ENCODE results near the gene S1PR2.
"Not testable (repeated sequence)": the region's sequence is repeated elsewhere in the genome, so short reads cannot be mapped to it uniquely, and the experiment has no call there.

The S1PR2 gene

DNA sequence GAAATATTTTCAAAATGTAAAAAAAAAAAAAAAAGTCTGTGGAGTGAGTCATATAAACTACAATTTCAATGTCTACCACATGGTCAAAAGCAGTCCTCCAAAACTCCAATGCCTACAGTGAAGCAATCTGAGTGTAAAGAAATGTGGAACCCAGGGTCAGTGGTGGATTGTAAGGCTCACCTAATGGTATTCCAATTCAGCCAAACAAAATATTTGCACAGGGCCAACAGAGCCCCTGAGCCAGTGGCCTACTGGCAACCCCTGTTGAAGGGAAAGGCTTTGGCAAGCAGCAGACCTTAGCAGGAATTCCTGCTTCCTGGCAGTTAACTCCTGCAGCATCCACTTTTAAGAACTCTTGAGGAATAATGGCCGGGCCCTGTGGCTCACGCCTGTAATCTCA lies 39.8 kb downstream of the S1PR2 start:
- DNase-seq (ENCODE audit: low read depth in 2 of 2): no peak

DNA sequence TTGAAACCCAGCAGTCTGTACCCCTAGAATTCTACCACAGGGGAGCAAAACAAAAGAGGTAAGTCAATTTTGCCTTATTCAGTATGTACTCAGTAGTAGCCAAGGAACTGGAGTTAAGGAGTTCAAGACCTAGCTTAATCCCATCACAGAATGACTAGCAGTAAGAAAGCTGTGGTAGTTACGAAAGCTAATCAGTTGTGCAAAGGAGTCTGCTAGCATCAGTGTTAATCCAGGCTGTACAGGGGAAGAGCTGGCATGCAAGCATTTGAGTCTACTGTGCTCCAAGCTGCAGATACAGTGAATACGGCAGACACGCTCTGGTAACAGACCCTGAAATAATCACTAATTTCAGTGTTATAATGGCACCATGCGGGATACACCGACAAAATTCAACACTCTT lies 41.1 kb downstream of the S1PR2 start:
- DNase-seq (ENCODE audit: low read depth in 2 of 2): no peak

DNA sequence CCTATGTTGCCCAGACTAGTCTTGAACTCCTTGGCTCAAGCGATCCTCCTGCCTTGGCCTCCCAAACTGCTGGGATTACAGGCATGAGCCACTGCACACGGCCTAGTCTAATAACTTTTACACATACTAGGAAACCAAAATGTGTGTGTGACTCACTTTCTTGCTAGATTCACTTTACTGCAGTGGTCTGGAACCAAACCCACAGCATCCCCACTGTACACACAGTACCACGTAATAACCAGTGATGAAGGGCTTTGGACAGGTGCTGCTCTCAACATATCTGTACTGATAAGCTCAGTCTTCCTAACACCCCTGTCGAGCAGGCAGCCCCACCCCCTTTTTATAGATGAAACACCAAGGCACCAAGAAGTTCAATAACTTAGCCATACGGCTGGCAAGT lies 41.5 kb downstream of the S1PR2 start:
- no peak for DNase-seq (ENCODE audit: low read depth in 2 of 2)

DNA sequence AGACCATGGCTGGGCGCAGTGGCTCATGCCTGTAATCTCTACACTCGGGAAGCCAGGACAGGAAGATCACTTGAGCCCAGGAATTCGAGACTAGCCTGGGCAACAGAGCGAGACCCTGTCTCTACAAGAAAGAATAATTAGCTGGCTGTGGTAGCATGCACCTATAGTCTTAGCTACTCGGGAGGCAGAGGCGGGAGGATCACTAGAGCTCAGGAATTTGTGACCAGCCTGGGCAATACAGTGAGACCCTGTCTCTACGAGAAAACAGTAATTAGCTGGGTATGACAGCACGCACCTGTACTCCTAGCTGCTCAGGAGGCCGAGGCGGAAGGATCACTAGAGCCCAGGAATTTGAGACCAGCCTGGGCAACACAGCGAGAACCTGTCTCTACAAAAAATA lies 43.8 kb downstream of the S1PR2 start:
- DNase-seq (ENCODE audit: low read depth in 2 of 2): no peak

DNA sequence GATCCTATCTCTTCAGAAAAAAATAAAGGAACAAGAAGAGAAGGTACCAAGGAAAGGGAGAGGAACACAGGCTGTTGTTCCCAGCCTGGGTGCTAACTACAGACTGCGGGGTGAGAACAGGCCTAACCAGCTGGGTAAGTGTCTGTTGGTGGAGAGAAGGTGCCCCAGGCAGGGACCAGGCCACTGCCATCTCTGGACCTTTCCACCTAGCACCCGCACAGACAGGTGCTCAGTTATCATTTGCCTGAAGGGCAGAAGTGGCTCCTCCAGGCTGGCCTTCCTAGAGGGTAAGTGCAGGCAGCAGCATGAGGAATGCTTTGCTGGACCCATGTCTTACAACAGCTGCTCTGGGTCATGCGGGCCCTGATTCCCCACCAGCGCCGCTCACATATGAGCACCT lies 46.5 kb downstream of the S1PR2 start:
- DNase-seq (ENCODE audit: low read depth in 2 of 2): no peak

DNA sequence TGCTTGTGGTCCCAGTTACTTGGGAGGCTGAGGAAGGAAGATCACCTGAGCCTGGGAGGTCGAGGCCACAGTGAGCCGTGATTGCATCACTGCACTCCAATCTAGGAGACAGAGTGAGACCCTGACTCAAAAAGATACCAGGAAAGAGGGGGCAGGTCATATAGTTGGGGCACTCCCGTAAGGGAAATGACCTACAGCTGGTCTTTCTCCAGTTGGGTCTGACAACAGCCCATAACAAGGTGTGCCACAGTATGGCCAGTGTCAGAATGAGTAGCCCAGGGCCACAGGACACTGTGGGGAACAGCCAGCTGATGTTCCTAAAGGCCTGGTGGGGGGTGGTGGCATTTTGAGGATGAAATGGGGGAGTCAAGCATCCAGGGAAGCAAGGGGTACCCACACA lies 47.2 kb downstream of the S1PR2 start:
- DNase-seq (ENCODE audit: low read depth in 2 of 2): no peak

DNA sequence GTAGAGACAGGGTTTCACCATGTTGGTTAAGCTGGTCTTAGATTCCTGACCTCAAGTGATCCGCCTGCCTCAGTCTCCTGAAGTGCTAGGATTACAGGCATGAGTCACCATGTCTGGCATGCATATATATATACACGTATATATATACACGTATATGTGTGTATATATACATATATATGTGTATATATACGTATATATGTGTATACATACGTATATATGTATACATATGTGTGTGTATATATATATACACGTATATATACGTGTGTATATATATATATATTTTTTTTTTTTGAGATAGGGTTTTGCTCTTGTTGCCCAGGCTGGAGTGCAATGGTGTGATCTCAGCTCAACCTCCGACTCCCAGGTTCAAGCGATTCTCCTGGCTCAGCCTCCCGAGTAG lies 48.3 kb downstream of the S1PR2 start:
- DNase-seq (ENCODE audit: low read depth in 2 of 2): no peak

DNA sequence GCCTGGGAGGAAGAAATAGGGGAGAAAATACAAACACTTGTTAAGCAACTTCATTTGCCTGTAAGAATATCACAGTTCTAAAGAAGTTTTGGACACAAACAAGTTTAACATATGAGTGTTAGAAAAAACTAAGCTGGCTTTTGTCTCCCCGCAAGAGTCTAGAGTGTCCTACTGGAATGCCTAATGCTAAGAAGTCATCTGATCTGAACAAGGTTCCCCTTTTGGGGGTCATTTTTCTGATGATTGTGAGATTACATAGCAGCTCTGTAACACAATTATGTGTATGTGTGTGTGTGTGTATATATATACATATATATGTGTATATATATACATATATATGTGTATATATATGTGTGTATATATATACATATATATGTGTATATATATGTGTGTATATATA lies 49.1 kb downstream of the S1PR2 start:
- no peak for DNase-seq (ENCODE audit: low read depth in 2 of 2)

DNA sequence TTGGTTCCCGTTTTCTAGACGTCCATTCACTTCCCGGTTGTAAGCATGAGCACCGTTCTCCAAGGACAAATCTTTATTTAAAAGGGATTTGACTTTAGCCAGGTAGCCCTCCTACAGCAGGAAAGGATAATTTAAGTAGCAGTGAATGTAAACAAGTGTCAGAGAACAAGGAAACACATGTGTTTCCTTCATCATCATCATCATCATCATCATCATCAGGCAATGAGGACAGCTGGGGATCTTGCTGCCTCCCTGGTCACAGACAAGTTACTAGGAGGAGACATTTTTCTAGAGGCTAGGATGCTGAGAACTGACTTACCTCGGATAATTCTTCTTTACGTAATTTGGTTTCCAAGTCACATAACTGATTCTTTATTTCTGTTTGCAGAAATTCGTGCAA lies 50.7 kb downstream of the S1PR2 start:
- no peak for DNase-seq (ENCODE audit: low read depth in 2 of 2)

DNA sequence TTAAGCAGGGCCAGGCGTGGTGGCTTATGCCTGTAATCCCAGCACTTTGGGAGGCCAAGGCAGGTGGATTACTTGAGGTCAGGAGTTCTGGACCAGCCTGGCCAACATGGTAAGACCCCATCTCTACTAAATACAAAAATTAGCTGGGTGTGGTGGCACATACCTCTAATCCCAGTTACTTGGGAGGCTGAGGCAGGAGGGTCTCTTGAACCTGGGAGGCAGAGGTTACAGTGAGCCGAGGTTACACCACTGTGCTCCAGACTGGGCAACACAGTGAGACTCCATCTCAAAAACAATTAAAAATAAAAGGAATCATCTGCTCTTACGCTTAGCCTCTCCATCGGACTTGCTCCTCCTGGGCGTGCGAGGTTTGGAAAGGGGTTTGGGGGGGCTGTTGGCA lies 51.1 kb downstream of the S1PR2 start:
- not testable (repeated sequence) for DNase-seq (ENCODE audit: low read depth in 2 of 2)

DNA sequence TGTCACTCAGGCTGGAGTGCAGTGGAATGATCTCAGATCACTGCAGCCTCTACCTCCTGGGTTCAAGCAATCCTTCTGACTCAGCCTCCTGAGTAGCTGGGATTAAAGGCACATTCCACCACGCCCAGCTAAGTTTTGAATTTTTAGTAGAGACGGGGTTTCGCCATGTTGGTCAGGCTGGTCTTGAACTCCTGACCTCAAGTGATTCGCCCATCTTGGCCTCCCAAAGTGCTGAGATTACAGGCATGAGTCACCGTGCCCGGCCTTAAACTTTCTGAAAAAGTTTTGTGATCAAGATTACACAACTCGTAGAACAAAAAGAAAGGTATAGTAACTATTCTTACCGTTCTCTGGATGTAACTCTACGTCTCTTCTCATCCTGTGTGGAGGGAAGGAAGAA lies 57.6 kb downstream of the S1PR2 start:
- no peak for DNase-seq (ENCODE audit: low read depth in 2 of 2)
